ENCODE measurements around the gene STAM. TPM values are rescaled to one million over a fixed set of nuclear protein-coding genes. Genes with fewer than 3 reads are reported as not detected.
A peak's percentile ranks its signal among the peaks of the same experiment; 100 is the strongest.

Gene STAM
- total RNA-seq, 3 donors from 2014 or later = 12.9 to 14.7 (median 14.7) TPM

- DNase-seq = no peak
- H3K27me3 Mint-ChIP-seq (ENCODE audit: low read depth) = no peaks in the 10 kb centered on the region
- no peak overlapping the region for H3K4me3 Mint-ChIP-seq
- H3K4me1 Mint-ChIP-seq (ENCODE audit: low read depth) = peaks cover 11% of the 10 kb centered on the region
- H3K36me3 Mint-ChIP-seq (ENCODE audit: insufficient read depth) = no peaks in the 10 kb centered on the region
- ATAC-seq = no peak
- no peaks in the 10 kb centered on the region for H3K9me3 Mint-ChIP-seq
Observed at GRCh38 chr10:17740668-17741067, 96.7 kb downstream of the STAM start.

- H3K27me3 Mint-ChIP-seq (ENCODE audit: low read depth) = no peaks in the 10 kb centered on the region
- no peaks in the 10 kb centered on the region for H3K36me3 Mint-ChIP-seq (ENCODE audit: insufficient read depth)
- H3K4me1 Mint-ChIP-seq (ENCODE audit: low read depth) = peaks cover 9% of the 10 kb centered on the region
- no peaks in the 10 kb centered on the region for H3K9me3 Mint-ChIP-seq
- H3K4me3 Mint-ChIP-seq = no peak overlapping the region
- ATAC-seq (no peak), DNase-seq (peak; percentile 68)
Observed at GRCh38 chr10:17742918-17743317, 99.0 kb downstream of the STAM start.

GRCh38 chr10:17743437-17743836 lies 99.5 kb downstream of the STAM start:
- Mint-ChIP-seq H3K4me3 (no peak overlapping the region), H3K9me3 (no peaks in the 10 kb centered on the region), H3K36me3 (ENCODE audit: insufficient read depth) (no peaks in the 10 kb centered on the region), H3K27me3 (ENCODE audit: low read depth) (no peaks in the 10 kb centered on the region), H3K4me1 (ENCODE audit: low read depth) (peaks cover 9% of the 10 kb centered on the region)
- no peak for DNase-seq
- no peak for ATAC-seq

GRCh38 chr10:17744341-17744861 lies 100.5 kb downstream of the STAM start:
- no peak for DNase-seq
- no peak overlapping the region for H3K4me3 Mint-ChIP-seq
- no peaks in the 10 kb centered on the region for H3K27me3 Mint-ChIP-seq (ENCODE audit: low read depth)
- ATAC-seq = no peak
- peaks cover 9% of the 10 kb centered on the region for H3K4me1 Mint-ChIP-seq (ENCODE audit: low read depth)
- no peaks in the 10 kb centered on the region for H3K36me3 Mint-ChIP-seq (ENCODE audit: insufficient read depth)
- H3K9me3 Mint-ChIP-seq = no peaks in the 10 kb centered on the region

GRCh38 chr10:17747883-17748550 lies 104.1 kb downstream of the STAM start:
- H3K4me1 Mint-ChIP-seq (ENCODE audit: low read depth) = peaks cover 5% of the 10 kb centered on the region
- no peaks in the 10 kb centered on the region for H3K36me3 Mint-ChIP-seq (ENCODE audit: insufficient read depth)

GRCh38 chr10:17749890-17750289 lies 105.9 kb downstream of the STAM start:
- H3K9me3 Mint-ChIP-seq = no peaks in the 10 kb centered on the region
- no peaks in the 10 kb centered on the region for H3K36me3 Mint-ChIP-seq (ENCODE audit: insufficient read depth)
- ATAC-seq (no peak), DNase-seq (no peak)
- H3K4me3 Mint-ChIP-seq = no peak overlapping the region
- no peaks in the 10 kb centered on the region for H3K27me3 Mint-ChIP-seq (ENCODE audit: low read depth)
- H3K4me1 Mint-ChIP-seq (ENCODE audit: low read depth) = no peaks in the 10 kb centered on the region

More at GRCh38 chr10:17747883-17748550, 104.1 kb downstream of the STAM start:
- DNase-seq (no peak), ATAC-seq (no peak)
- H3K4me3 Mint-ChIP-seq = no peak overlapping the region
- H3K9me3 Mint-ChIP-seq = no peaks in the 10 kb centered on the region
- no peaks in the 10 kb centered on the region for H3K27me3 Mint-ChIP-seq (ENCODE audit: low read depth)

- Mint-ChIP-seq H3K4me1 (ENCODE audit: low read depth) (peaks cover 3% of the 10 kb centered on the region), H3K36me3 (ENCODE audit: insufficient read depth) (no peaks in the 10 kb centered on the region), H3K4me3 (no peak within 1 kb of the TSS), H3K9me3 (no peaks in the 10 kb centered on the region), H3K27me3 (ENCODE audit: low read depth) (no peaks in the 10 kb centered on the region)
- DNase-seq (no peak), ATAC-seq (no peak)
Observed at GRCh38 chr10:17751781-17752445, 108.0 kb downstream of the STAM start, which contains the start of gene TMEM236. TMEM236 (plus strand) TSS chr10:17752201; CDS start chr10:17752296, 95 bp downstream.

GRCh38 chr10:17756557-17757217 lies 112.7 kb downstream of the STAM start:
- no peaks in the 10 kb centered on the region for H3K36me3 Mint-ChIP-seq (ENCODE audit: insufficient read depth)
- DNase-seq (no peak), ATAC-seq (no peak)
- peaks cover 5% of the 10 kb centered on the region for H3K4me1 Mint-ChIP-seq (ENCODE audit: low read depth)
- no peak overlapping the region for H3K4me3 Mint-ChIP-seq
- H3K27me3 Mint-ChIP-seq (ENCODE audit: low read depth) = no peaks in the 10 kb centered on the region
- no peaks in the 10 kb centered on the region for H3K9me3 Mint-ChIP-seq

GRCh38 chr10:17758200-17758599 lies 114.2 kb downstream of the STAM start:
- Mint-ChIP-seq H3K27me3 (ENCODE audit: low read depth) (no peaks in the 10 kb centered on the region), H3K36me3 (ENCODE audit: insufficient read depth) (no peaks in the 10 kb centered on the region), H3K9me3 (no peaks in the 10 kb centered on the region), H3K4me1 (ENCODE audit: low read depth) (peaks cover 5% of the 10 kb centered on the region), H3K4me3 (no peak overlapping the region)
- DNase-seq (no peak), ATAC-seq (no peak)

GRCh38 chr10:17758896-17759295 lies 114.9 kb downstream of the STAM start:
- H3K4me3 Mint-ChIP-seq = no peak overlapping the region

GRCh38 chr10:17764142-17764541 lies 120.2 kb downstream of the STAM start:
- H3K9me3 Mint-ChIP-seq = peaks cover 6% of the 10 kb centered on the region
- ATAC-seq (no peak), DNase-seq (no peak)
- H3K4me1 Mint-ChIP-seq (ENCODE audit: low read depth) = no peaks in the 10 kb centered on the region
- H3K36me3 Mint-ChIP-seq (ENCODE audit: insufficient read depth) = no peaks in the 10 kb centered on the region
- peaks cover 5% of the 10 kb centered on the region for H3K27me3 Mint-ChIP-seq (ENCODE audit: low read depth)
- no peak overlapping the region for H3K4me3 Mint-ChIP-seq

More at GRCh38 chr10:17758896-17759295, 114.9 kb downstream of the STAM start:
- H3K36me3 Mint-ChIP-seq (ENCODE audit: insufficient read depth) = no peaks in the 10 kb centered on the region
- DNase-seq (no peak), ATAC-seq (no peak)
- no peaks in the 10 kb centered on the region for H3K27me3 Mint-ChIP-seq (ENCODE audit: low read depth)
- peaks cover 5% of the 10 kb centered on the region for H3K4me1 Mint-ChIP-seq (ENCODE audit: low read depth)
- no peaks in the 10 kb centered on the region for H3K9me3 Mint-ChIP-seq

- Mint-ChIP-seq H3K4me1 (ENCODE audit: low read depth) (no peaks in the 10 kb centered on the region), H3K4me3 (no peak overlapping the region), H3K36me3 (ENCODE audit: insufficient read depth) (no peaks in the 10 kb centered on the region), H3K9me3 (peaks cover 6% of the 10 kb centered on the region), H3K27me3 (ENCODE audit: low read depth) (peaks cover 5% of the 10 kb centered on the region)
- DNase-seq (no peak), ATAC-seq (no peak)
Observed at GRCh38 chr10:17765602-17766001, 121.7 kb downstream of the STAM start.
